Measurements from ENCODE around the gene ARAP3. TPM values are rescaled to one million over a fixed set of nuclear protein-coding genes. Genes with fewer than 3 reads are reported as not detected.

The ARAP3 gene
- polyA plus RNA-seq, 1 donor (not counting 4 experiments of a cell fraction or from before 2014, with no cell fraction given) = 1.3 TPM

DNA sequence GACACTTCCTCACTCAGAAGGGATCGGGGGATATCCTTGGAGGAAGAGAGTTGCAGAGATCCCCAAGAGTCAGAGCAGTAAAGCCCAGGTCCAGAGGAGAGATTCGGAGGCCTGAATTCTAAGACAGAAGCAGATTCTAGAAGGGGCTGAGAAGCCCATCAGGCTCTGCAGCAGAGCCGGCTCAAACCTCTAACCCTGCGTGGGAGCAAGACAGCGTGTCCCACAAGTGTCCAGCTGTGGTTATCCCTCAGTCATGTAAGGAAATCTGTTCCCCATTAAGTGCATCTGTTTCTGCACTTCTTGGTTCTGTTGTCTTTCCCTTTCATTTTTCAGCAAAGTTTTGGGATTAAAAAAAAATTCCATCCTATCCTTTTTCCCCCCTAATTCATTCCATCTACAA lies 58.4 kb downstream of the ARAP3 start:
- DNase-seq (ENCODE audit: low read depth, low spot score) (no peak), FAIRE-seq (no peak)
- dilution Hi-C loops (cut with MboI; ENCODE audit: extremely low pct_ligation_motif_present, low sequenced_read_pairs) = no loop called here
- H3K4me2 ChIP-seq (ENCODE audit: control insufficient read depth, extremely low read depth, insufficient read depth, low read depth, low read length) = no peak overlapping the region
- no peaks in the 10 kb centered on the region for H3K27me3 ChIP-seq (ENCODE audit: control insufficient read depth, extremely low read depth, insufficient read depth, low read length)
- H3K9me1 ChIP-seq (ENCODE audit: control insufficient read depth, extremely low read depth, insufficient read depth, low read length) = no peaks in the 10 kb centered on the region
- H3K4me1 ChIP-seq (ENCODE audit: control insufficient read depth, extremely low read depth, insufficient read depth, low read length) = peaks cover 5% of the 10 kb centered on the region
- H4K20me1 ChIP-seq (ENCODE audit: control insufficient read depth, extremely low read depth, insufficient read depth, low read length) = no peaks in the 10 kb centered on the region
- no peak overlapping the region for H3K9ac ChIP-seq (ENCODE audit: control insufficient read depth, extremely low read depth, insufficient read depth, low read length)
- no peak overlapping the region for H2AFZ ChIP-seq (ENCODE audit: control insufficient read depth, low read length)
- no peaks in the 10 kb centered on the region for H3K9me3 ChIP-seq (ENCODE audit: control insufficient read depth, low read depth, low read length)
- H3K4me3 ChIP-seq (ENCODE audit: control insufficient read depth in 2 of 3, extremely low read depth in 1 of 3, insufficient read depth in 2 of 3, low read depth in 1 of 3, low read length in 3 of 3) = no peak overlapping the region
- no peak for TF ChIP-seq CTCF (optimal IDR thresholded peaks at IDR 0.05 in 1 of 3, IDR thresholded peaks at IDR 0.05 in 1 of 3, conservative IDR thresholded peaks at IDR 0.05 in 1 of 3; ENCODE audit: extremely low read depth in 1 of 3, insufficient read depth in 2 of 3, low read length in 3 of 3)
- TF ChIP-seq EZH2 (IDR thresholded peaks at IDR 0.05; ENCODE audit: low read length) = no peak
- H3K79me2 ChIP-seq (ENCODE audit: control insufficient read depth, insufficient read depth, low read length) = peaks cover under 1% of the 10 kb centered on the region
- H3K27ac ChIP-seq (ENCODE audit: control insufficient read depth, insufficient read depth, low read length) = no peak overlapping the region
- H3K36me3 ChIP-seq (ENCODE audit: control insufficient read depth in 2 of 2, extremely low read depth in 1 of 2, insufficient read depth in 2 of 2, low read length in 2 of 2) = peaks cover 33 to 43% of the 10 kb centered on the region in 2 experiments

GRCh38 chr5:141623186-141623585 lies 58.8 kb downstream of the ARAP3 start:
- no peak overlapping the region for H2AFZ ChIP-seq (ENCODE audit: control insufficient read depth, low read length)
- H3K4me1 ChIP-seq (ENCODE audit: control insufficient read depth, extremely low read depth, insufficient read depth, low read length) = peaks cover 5% of the 10 kb centered on the region
- DNase-seq (ENCODE audit: low read depth, low spot score) (no peak), FAIRE-seq (no peak)
- H3K79me2 ChIP-seq (ENCODE audit: control insufficient read depth, insufficient read depth, low read length) = peaks cover 5% of the 10 kb centered on the region
- no peaks in the 10 kb centered on the region for H3K9me3 ChIP-seq (ENCODE audit: control insufficient read depth, low read depth, low read length)
- H3K4me2 ChIP-seq (ENCODE audit: control insufficient read depth, extremely low read depth, insufficient read depth, low read depth, low read length) = no peak overlapping the region
- no peaks in the 10 kb centered on the region for H3K9me1 ChIP-seq (ENCODE audit: control insufficient read depth, extremely low read depth, insufficient read depth, low read length)
- peaks cover 29 to 38% of the 10 kb centered on the region in 2 experiments for H3K36me3 ChIP-seq (ENCODE audit: control insufficient read depth in 2 of 2, extremely low read depth in 1 of 2, insufficient read depth in 2 of 2, low read length in 2 of 2)
- dilution Hi-C loops (cut with MboI; ENCODE audit: extremely low pct_ligation_motif_present, low sequenced_read_pairs) = no loop called here
- H3K9ac ChIP-seq (ENCODE audit: control insufficient read depth, extremely low read depth, insufficient read depth, low read length) = no peak overlapping the region
- no peak for TF ChIP-seq CTCF (optimal IDR thresholded peaks at IDR 0.05 in 1 of 3, IDR thresholded peaks at IDR 0.05 in 1 of 3, conservative IDR thresholded peaks at IDR 0.05 in 1 of 3; ENCODE audit: extremely low read depth in 1 of 3, insufficient read depth in 2 of 3, low read length in 3 of 3)
- no peak for TF ChIP-seq EZH2 (IDR thresholded peaks at IDR 0.05; ENCODE audit: low read length)
- H4K20me1 ChIP-seq (ENCODE audit: control insufficient read depth, extremely low read depth, insufficient read depth, low read length) = no peaks in the 10 kb centered on the region
- H3K27ac ChIP-seq (ENCODE audit: control insufficient read depth, insufficient read depth, low read length) = no peak overlapping the region
- H3K27me3 ChIP-seq (ENCODE audit: control insufficient read depth, extremely low read depth, insufficient read depth, low read length) = no peaks in the 10 kb centered on the region
- H3K4me3 ChIP-seq (ENCODE audit: control insufficient read depth in 2 of 3, extremely low read depth in 1 of 3, insufficient read depth in 2 of 3, low read depth in 1 of 3, low read length in 3 of 3) = no peak overlapping the region

All from keratinocyte (primary cell).